Measurements from ENCODE around the gene SLC25A48. TPM values are rescaled to one million over a fixed set of nuclear protein-coding genes. Genes with fewer than 3 reads are reported as not detected.

SLC25A48 gene, protein sequence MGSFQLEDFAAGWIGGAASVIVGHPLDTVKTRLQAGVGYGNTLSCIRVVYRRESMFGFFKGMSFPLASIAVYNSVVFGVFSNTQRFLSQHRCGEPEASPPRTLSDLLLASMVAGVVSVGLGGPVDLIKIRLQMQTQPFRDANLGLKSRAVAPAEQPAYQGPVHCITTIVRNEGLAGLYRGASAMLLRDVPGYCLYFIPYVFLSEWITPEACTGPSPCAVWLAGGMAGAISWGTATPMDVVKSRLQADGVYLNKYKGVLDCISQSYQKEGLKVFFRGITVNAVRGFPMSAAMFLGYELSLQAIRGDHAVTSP
- total RNA-seq = not detected in 2 replicates

- DNase-seq (ENCODE audit: low read depth in 2 of 2) = peak in 1 of 2 donors; percentile 43
Measured at GRCh38 chr5:135834639-135835529, at the start of gene SLC25A48. SLC25A48 (plus strand) TSS chr5:135834663; CDS start chr5:135834848, 185 bp downstream.

DNA sequence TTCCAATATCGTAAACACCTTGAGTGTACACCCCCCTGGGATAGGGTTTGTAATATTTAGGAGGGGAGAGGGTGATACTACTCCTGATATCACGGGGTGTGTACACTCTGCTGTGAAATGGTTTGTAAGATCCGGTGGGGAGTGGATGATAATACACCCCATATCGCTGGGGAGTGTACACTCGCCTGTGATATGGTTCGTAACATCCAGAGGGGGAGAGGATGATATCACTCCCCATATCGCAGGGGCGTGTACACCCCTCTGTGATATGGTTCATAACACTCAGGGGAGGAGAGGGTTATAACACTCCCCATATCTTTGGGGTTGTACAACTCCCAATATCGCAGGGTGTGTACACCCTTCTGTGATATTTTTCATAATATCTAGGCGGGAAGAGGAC lies 33.8 kb upstream of the SLC25A48 start:
- DNase-seq (ENCODE audit: low read depth in 2 of 2) = no peak

GRCh38 chr5:135810188-135810943 lies 24.1 kb upstream of the SLC25A48 start:
- DNase-seq (ENCODE audit: low read depth in 2 of 2) = no peak

GRCh38 chr5:135811007-135811406 lies 23.5 kb upstream of the SLC25A48 start:
- no peak for DNase-seq (ENCODE audit: low read depth in 2 of 2)

DNA sequence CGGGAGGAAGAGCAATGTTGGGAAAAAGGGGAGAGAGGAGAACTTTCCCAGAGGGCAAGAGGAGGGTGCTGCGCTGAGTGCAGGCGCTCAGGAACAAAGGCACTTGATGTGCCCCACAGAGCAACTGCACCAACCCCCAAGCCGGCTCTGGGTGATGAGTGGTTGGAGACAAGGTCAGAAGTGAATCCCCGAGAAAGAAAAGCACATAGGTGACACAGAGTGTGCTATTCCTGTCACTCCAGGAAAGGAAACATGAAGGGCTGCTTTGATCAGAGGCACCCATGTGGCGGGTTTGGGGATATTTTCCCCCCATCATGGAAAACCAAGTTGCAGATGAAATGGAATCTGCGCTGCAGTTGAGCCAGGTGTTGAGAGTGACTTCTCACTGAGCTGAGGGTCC lies 20.7 kb upstream of the SLC25A48 start:
- no peak for DNase-seq (ENCODE audit: low read depth in 2 of 2)

DNA sequence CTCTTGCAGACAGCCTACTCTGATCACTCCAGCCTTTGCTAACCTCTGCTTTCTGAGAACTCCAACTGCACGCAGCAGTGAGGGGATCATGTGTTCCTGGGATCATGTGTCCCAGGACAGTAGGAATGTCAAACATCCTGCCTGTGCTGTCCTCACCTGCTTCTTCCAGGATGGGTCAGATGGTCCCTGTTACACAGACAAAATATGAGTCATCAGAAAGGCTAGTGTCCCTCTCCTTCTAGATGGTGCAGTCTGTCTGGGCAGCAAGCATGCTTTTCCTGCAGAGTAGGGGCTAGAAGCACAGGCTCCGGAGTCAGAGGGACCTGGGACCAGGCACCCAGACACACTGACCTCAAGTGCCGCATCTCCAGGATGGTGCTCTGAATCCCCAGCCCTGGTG lies 20.1 kb upstream of the SLC25A48 start:
- no peak for DNase-seq (ENCODE audit: low read depth in 2 of 2)

GRCh38 chr5:135814812-135815211 lies 19.7 kb upstream of the SLC25A48 start:
- DNase-seq (ENCODE audit: low read depth in 2 of 2) = no peak

- no peak for DNase-seq (ENCODE audit: low read depth in 2 of 2)
Measured at GRCh38 chr5:135821061-135821801, 13.2 kb upstream of the SLC25A48 start.

- DNase-seq (ENCODE audit: low read depth in 2 of 2) = no peak
Measured at GRCh38 chr5:135821802-135822201, 12.7 kb upstream of the SLC25A48 start.

DNA sequence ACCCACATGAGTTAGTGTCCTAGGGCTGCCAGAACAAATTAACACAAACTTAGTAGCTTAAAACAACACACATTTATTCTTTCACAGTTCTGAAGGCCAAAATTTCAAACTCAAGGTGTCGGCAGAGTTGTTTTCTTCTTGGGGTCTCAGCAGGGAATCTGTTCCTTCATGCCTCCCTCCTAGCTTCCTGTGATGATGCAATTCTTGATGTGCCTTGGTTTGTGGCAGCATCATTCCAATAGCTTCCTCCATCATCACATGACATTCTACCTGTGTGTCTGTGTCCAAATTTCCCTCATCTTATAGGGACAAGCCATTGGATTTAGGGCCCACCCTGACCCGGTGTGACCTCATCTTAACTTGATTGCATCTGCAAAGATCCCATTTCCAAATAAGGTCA lies 12.2 kb upstream of the SLC25A48 start:
- no peak for DNase-seq (ENCODE audit: low read depth in 2 of 2)

GRCh38 chr5:135822959-135823358 lies 11.5 kb upstream of the SLC25A48 start:
- no peak for DNase-seq (ENCODE audit: low read depth in 2 of 2)

- no peak for DNase-seq (ENCODE audit: low read depth in 2 of 2)
Measured at GRCh38 chr5:135823881-135824280, 10.6 kb upstream of the SLC25A48 start.

GRCh38 chr5:135824541-135825041 lies 9.9 kb upstream of the SLC25A48 start:
- DNase-seq (ENCODE audit: low read depth in 2 of 2) = no peak

DNA sequence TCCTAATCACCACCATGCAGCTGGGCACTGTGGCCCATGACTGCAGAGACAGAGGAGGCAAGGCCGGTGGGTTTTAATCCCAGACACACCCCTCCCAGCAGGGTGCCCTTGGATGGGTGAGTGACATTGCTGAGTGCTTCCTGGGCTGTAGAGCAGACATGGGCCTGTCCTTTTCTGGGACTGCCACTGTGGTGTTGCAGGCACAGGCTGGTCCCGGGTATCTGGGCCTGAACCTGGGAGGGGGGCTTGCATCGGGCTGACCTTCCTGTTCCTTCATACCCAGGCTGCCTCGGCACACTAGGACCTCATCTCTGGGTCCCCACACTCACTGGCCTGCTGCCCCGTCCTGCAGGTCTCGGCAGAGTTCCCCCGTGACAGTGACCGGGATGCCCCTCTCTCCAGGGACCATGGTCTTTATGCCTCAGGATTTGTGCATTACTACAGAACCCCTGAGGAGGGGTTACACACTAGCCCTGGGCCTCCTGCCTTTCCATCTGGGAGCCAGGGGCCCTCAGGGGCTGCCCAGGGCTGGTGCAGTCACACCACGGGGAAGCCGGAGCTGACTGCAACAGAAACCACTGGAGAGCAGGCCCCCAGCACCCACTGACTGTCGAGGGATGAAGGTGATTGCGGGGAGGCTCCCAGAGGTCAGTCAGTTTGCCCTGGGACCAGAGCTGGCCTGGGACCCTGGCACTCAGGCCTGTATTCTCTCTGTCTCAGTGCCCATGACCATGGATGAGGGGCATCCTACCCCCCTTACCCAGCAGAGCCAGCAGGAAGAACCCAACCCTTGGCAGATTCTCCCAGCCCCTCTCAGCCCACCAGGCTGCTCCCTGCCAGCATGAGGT lies 8.9 kb upstream of the SLC25A48 start:
- DNase-seq (ENCODE audit: low read depth in 2 of 2) = no peak

DNA sequence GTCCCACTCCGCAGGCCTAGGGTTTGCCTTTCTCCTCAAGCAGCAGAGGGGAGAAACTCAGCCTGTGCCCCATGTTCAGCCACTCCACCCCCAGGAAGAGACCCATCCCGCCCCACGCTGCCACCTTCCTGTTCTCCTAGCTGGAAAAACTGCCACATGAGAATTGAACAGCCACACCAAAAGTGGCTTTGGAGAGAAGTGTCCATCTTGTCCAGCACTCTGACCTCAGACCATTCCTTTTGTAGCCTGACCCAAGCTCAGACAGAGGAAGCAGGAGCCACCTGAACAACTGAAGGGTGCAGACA lies 8.3 kb upstream of the SLC25A48 start:
- DNase-seq (ENCODE audit: low read depth in 2 of 2) = no peak

DNA sequence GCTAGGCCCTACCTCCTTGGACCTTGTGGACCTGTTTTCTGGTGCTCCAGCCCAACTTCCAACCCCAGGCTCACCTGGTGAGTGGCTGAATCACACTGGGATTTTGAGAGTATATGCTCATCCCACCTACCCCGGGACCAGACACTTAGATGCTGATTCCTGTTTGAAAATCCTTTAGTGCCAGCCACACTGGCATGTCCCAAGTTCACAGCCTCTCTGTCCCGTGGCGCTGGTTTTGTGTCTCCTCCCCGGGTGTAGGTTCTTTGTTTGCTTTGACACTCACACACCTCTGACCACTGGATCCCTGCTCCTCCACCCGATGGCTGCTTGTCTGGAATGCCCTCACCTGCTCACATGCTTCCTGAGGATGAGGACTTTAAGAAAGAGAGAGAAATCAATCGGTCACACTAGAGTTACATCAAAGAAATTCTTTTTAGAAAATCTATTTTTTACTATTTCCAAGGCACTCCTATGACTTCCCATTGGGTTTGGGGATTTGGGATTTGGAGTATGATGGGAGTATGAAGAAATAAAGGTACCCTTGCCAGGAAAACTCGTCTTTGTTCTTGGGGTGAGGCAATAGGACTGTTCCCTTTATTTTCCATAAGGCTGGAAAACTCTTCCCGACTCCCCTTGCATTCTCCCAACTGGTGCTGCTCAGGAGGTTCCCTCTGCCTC lies 7.3 kb upstream of the SLC25A48 start:
- no peak for DNase-seq (ENCODE audit: low read depth in 2 of 2)

- no peak for DNase-seq (ENCODE audit: low read depth in 2 of 2)
Measured at GRCh38 chr5:135827965-135828781, 6.3 kb upstream of the SLC25A48 start.

- no peak for DNase-seq (ENCODE audit: low read depth in 2 of 2)
Measured at GRCh38 chr5:135828782-135829127, 5.7 kb upstream of the SLC25A48 start.

DNA sequence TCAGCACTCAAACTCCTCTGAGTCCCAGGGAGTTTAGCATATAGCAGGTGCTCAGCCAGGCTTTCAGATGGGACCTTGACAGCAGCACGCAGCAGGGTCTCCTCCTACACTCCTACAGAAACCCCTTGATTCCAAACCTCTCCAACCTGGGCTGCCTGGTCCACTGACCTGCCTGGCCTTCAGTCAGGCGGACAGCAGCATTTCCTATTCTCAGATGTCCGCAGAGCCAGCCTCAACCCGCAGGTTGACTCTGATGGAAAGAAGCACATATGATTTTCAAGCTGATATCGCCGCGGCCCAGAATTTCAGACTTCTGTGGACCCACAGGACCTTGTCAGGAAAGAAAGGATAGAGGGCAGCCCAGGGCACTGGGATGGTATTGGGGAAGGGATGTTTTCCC lies 5.3 kb upstream of the SLC25A48 start:
- DNase-seq (ENCODE audit: low read depth in 2 of 2) = no peak
